HEK293 (cell line): ENCODE results near the gene CABS1.

Experiments
- CTCF ChIA-PET: fragments of 350-600 bp; formaldehyde crosslinking; extraction: SDS; loops from one replicate; lab custom pipeline; 2021; ENCODE audit warnings: antibody characterized with exemption; lab: Yijun Ruan, JAX
- POLR2A ChIA-PET: fragments of 300-600 bp; formaldehyde crosslinking; extraction: SDS; loops from one replicate; lab custom pipeline; 2020; ENCODE audit warnings: antibody characterized with exemption, inconsistent platforms; lab: Yijun Ruan, JAX
- H3K27ac ChIP-seq: fragments of 200-500 bp; sonication (Bioruptor generic); 2 replicates; pipeline ENCODE4 v1.5.1; 2014; ENCODE audit warnings: low read depth, low read length, control low read depth, inconsistent platforms; ENCODE audit errors: extremely low read depth
- H3K36me3 ChIP-seq, 2 experiments: fragments of 200-500 bp in 1 of 2; sonication (Bioruptor generic) in 1 of 2; 1 replicate in 1 of 2; 2 replicates in 1 of 2; pipeline ENCODE4 v1.5.1; 2014 to 2017; ENCODE audit warnings: inconsistent platforms in 2 of 2, low read length in 2 of 2; ENCODE audit not compliant: control insufficient read depth in 2 of 2, insufficient read depth in 1 of 2
- H3K4me1 ChIP-seq: fragments of 200-500 bp; sonication (Bioruptor generic); 2 replicates; pipeline ENCODE4 v1.5.1; 2014; ENCODE audit warnings: mild to moderate bottlenecking, low read length, inconsistent platforms; ENCODE audit not compliant: control insufficient read depth, insufficient read depth
- H3K4me3 ChIP-seq: 2 replicates; pipeline ENCODE4 v1.5.1; 2011; ENCODE audit warnings: low read depth, mild to moderate bottlenecking, control low read depth, low read length, moderate library complexity
- H3K9me3 ChIP-seq: fragments of 200-500 bp; sonication (Bioruptor generic); 2 replicates; pipeline ENCODE4 v1.5.1; 2014; ENCODE audit warnings: low read depth, low read length, inconsistent platforms; ENCODE audit not compliant: control insufficient read depth, insufficient read depth
- GLIS2 ChIP-seq: fragments of 450-650 bp; formaldehyde crosslinking; IDR thresholded peaks from 2 replicates; pipeline ENCODE4 v1.5.1; 2016; ENCODE audit warnings: missing biosample characterization, missing genetic modification characterization
- INSM2 ChIP-seq: fragments of 450-650 bp; formaldehyde crosslinking; IDR thresholded peaks from 2 replicates; pipeline ENCODE4 v1.5.1; 2016; ENCODE audit warnings: missing biosample characterization, missing genetic modification characterization
- KLF10 ChIP-seq: fragments of 450-650 bp; IDR thresholded peaks from 2 replicates; pipeline ENCODE4 v1.5.1; 2018; ENCODE audit warnings: missing biosample characterization, mild to moderate bottlenecking, missing genetic modification characterization
- KLF16 ChIP-seq: fragments of 450-650 bp; formaldehyde crosslinking; IDR thresholded peaks from 2 replicates; pipeline ENCODE4 v1.5.1; 2017; ENCODE audit warnings: missing biosample characterization, missing genetic modification characterization
- KLF8 ChIP-seq: fragments of 450-650 bp; formaldehyde crosslinking; IDR thresholded peaks from 2 replicates; pipeline ENCODE4 v1.5.1; 2016; ENCODE audit warnings: missing biosample characterization, missing genetic modification characterization
- ZBTB21 ChIP-seq: fragments of 450-650 bp; formaldehyde crosslinking; IDR thresholded peaks from 2 replicates; pipeline ENCODE4 v1.5.1; 2017; ENCODE audit warnings: missing biosample characterization, missing genetic modification characterization
- ZBTB44 ChIP-seq: fragments of 450-650 bp; IDR thresholded peaks from 2 replicates; pipeline ENCODE4 v1.5.1; 2018; ENCODE audit warnings: missing biosample characterization, mild to moderate bottlenecking, missing genetic modification characterization
- ZIC2 ChIP-seq: fragments of 450-650 bp; formaldehyde crosslinking; IDR thresholded peaks from 2 replicates; pipeline ENCODE4 v1.5.1; 2016; ENCODE audit warnings: missing biosample characterization, missing genetic modification characterization
- ZNF16 ChIP-seq: fragments of 450-650 bp; formaldehyde crosslinking; IDR thresholded peaks from 2 replicates; pipeline ENCODE4 v1.5.1; 2016; ENCODE audit warnings: low read depth, missing biosample characterization, missing genetic modification characterization
- ZNF223 ChIP-seq: fragments of 450-650 bp; formaldehyde crosslinking; IDR thresholded peaks from 2 replicates; pipeline ENCODE4 v1.5.1; 2016; ENCODE audit warnings: missing biosample characterization, missing genetic modification characterization
- ZNF280D ChIP-seq: fragments of 450-650 bp; formaldehyde crosslinking; IDR thresholded peaks from 2 replicates; pipeline ENCODE4 v1.5.1; 2016; ENCODE audit warnings: missing biosample characterization, missing genetic modification characterization
- ZNF292 ChIP-seq: fragments of 450-650 bp; formaldehyde crosslinking; IDR thresholded peaks from 2 replicates; pipeline ENCODE4 v1.5.1; 2016; ENCODE audit warnings: low read depth, missing biosample characterization, missing genetic modification characterization, borderline replicate concordance
- ZNF350 ChIP-seq: fragments of 450-650 bp; formaldehyde crosslinking; IDR thresholded peaks from 2 replicates; pipeline ENCODE4 v1.5.0; 2017; ENCODE audit warnings: missing biosample characterization, mild to moderate bottlenecking, missing genetic modification characterization
- ZNF549 ChIP-seq: fragments of 450-650 bp; IDR thresholded peaks from 2 replicates; pipeline ENCODE4 v1.5.1; 2018; ENCODE audit warnings: missing biosample characterization, missing genetic modification characterization, mild to moderate bottlenecking, inconsistent platforms, moderate library complexity
- ZNF610 ChIP-seq: fragments of 450-650 bp; formaldehyde crosslinking; IDR thresholded peaks from 2 replicates; pipeline ENCODE4 v1.5.1; 2016; ENCODE audit warnings: missing biosample characterization, missing genetic modification characterization, borderline replicate concordance
- ZNF624 ChIP-seq: fragments of 450-650 bp; formaldehyde crosslinking; IDR thresholded peaks from 2 replicates; pipeline ENCODE4 v1.5.1; 2017; ENCODE audit warnings: missing biosample characterization, missing genetic modification characterization
- ZNF791 ChIP-seq: fragments of 450-650 bp; formaldehyde crosslinking; IDR thresholded peaks from 2 replicates; pipeline ENCODE4 v1.5.1; 2016; ENCODE audit warnings: missing biosample characterization, missing genetic modification characterization
- ZNF792 ChIP-seq: fragments of 450-650 bp; formaldehyde crosslinking; IDR thresholded peaks from 2 replicates; pipeline ENCODE4 v1.5.1; 2016; ENCODE audit warnings: missing biosample characterization, missing genetic modification characterization
- ZSCAN4 ChIP-seq: fragments of 450-650 bp; formaldehyde crosslinking; IDR thresholded peaks from 2 replicates; pipeline ENCODE4 v1.5.1; 2017; ENCODE audit warnings: missing biosample characterization, missing genetic modification characterization

Gene CABS1

GRCh38 chr4:70299643-70300042, 35.1 kb upstream of the CABS1 start (continued):
- TF ChIP-seq ZIC2 (tag by site-specific recombination) (no peak), INSM2 (no peak), KLF8 (tag by site-specific recombination) (no peak), ZNF549 (tag by site-specific recombination) (no peak), ZNF624 (no peak), ZNF791 (tag by site-specific recombination) (no peak), ZNF792 (tag by site-specific recombination) (no peak)
- TF ChIP-seq, all 188 proteins: peak for 0

- H3K27ac ChIP-seq, result no peak overlapping the region
- H3K4me3 ChIP-seq, result no peak overlapping the region
- TF ChIP-seq ZNF292 (tag by site-specific recombination) (no peak), GLIS2 (tag by site-specific recombination) (no peak), ZNF16 (no peak), ZSCAN4 (tag by site-specific recombination) (no peak), ZBTB44 (tag by site-specific recombination) (no peak), ZNF223 (tag by site-specific recombination) (no peak), KLF16 (tag by site-specific recombination) (no peak), ZNF280D (tag by site-specific recombination) (no peak), ZNF610 (tag by site-specific recombination) (no peak), KLF10 (no peak), ZNF350 (no peak), ZBTB21 (tag by site-specific recombination) (no peak)
- ChIA-PET POLR2A (no interaction called here), CTCF (no interaction called here)
- no peaks in the 10 kb centered on the region for H3K36me3 ChIP-seq
- no peaks in the 10 kb centered on the region for H3K4me1 ChIP-seq
- no peaks in the 10 kb centered on the region for H3K9me3 ChIP-seq
Observed at GRCh38 chr4:70300215-70300614, 34.6 kb upstream of the CABS1 start.
